CD14-positive monocyte (primary cell): ENCODE measurements around the gene CCDC78. TPM values are rescaled to one million over a fixed set of nuclear protein-coding genes. Genes with fewer than 3 reads are reported as not detected.

Source experiments
- DNase-seq, 3 donors: peaks; one replicate each; pipeline ENCODE4 v3.0.0-alpha.2; 2011 to 2022
- H2AFZ ChIP-seq: 2 replicates; pipeline ENCODE4 v1.6.0; 2012; ENCODE audit warnings: mild to moderate bottlenecking, low read depth, low read length, inconsistent platforms; ENCODE audit not compliant: insufficient read depth, poor library complexity, severe bottlenecking
- H3K27ac ChIP-seq, 2 donors: 1 replicate in 1 of 2; 2 replicates in 1 of 2; pipeline ENCODE4 v1.5.1; 2012 to 2013; ENCODE audit warnings: low read length in 2 of 2, control low read depth in 1 of 2, inconsistent platforms in 1 of 2, low read depth in 1 of 2, mild to moderate bottlenecking in 1 of 2
- H3K27me3 ChIP-seq, 2 donors: one replicate each; pipeline versions ENCODE4 v1.6.0 to v1.6.1; 2011 to 2013; ENCODE audit warnings: low read length in 2 of 2; ENCODE audit not compliant: control insufficient read depth in 2 of 2, insufficient read depth in 2 of 2
- H3K36me3 ChIP-seq, 2 donors: replicated peaks in 1 of 2; 1 replicate in 1 of 2; 2 replicates in 1 of 2; pipeline versions ENCODE4 v1.5.1 to v1.6.1; 2012 to 2013; ENCODE audit warnings: low read length in 2 of 2, control low read depth in 1 of 2, inconsistent platforms in 1 of 2, mild to moderate bottlenecking in 1 of 2; ENCODE audit not compliant: insufficient read depth in 2 of 2, control insufficient read depth in 1 of 2
- H3K4me1 ChIP-seq, 2 donors: 1 replicate in 1 of 2; 2 replicates in 1 of 2; pipeline versions ENCODE4 v1.5.1 to v1.6.1; 2012 to 2013; ENCODE audit warnings: low read length in 2 of 2, control low read depth in 1 of 2, inconsistent platforms in 1 of 2, mild to moderate bottlenecking in 1 of 2, moderate library complexity in 1 of 2; ENCODE audit not compliant: insufficient read depth in 2 of 2, control insufficient read depth in 1 of 2
- H3K4me2 ChIP-seq: replicated peaks from 2 replicates; pipeline ENCODE3; 2012; ENCODE audit warnings: low read length, moderate library complexity, mild to moderate bottlenecking; ENCODE audit not compliant: poor library complexity, severe bottlenecking; ENCODE audit errors: extremely low read depth
- H3K4me3 ChIP-seq, 3 experiments: fragments of 200-600 bp in 1 of 3; sonication (generic) in 1 of 3; replicated peaks in 1 of 3; 1 replicate in 2 of 3; 2 replicates in 1 of 3; pipeline ENCODE4 v1.5.1; 2011 to 2013; ENCODE audit warnings: low read length in 3 of 3, mild to moderate bottlenecking in 3 of 3, control low read depth in 2 of 3, low read depth in 2 of 3, inconsistent platforms in 1 of 3, moderate library complexity in 1 of 3
- H3K79me2 ChIP-seq: 2 replicates; pipeline ENCODE4 v1.6.0; 2012; ENCODE audit warnings: mild to moderate bottlenecking, control low read depth, inconsistent platforms, low read length, moderate library complexity; ENCODE audit not compliant: insufficient read depth
- H3K9ac ChIP-seq: 2 replicates; pipeline ENCODE4 v1.6.0; 2017; ENCODE audit warnings: low read length, mild to moderate bottlenecking; ENCODE audit not compliant: insufficient read depth, poor library complexity, severe bottlenecking
- H3K9me3 ChIP-seq, 2 donors: replicated peaks in 1 of 2; 1 replicate in 1 of 2; 2 replicates in 1 of 2; pipeline versions ENCODE4 v1.5.1 to v1.6.1; 2012 to 2013; ENCODE audit warnings: low read length in 2 of 2, control low read depth in 1 of 2; ENCODE audit not compliant: control insufficient read depth in 1 of 2, insufficient read depth in 1 of 2
- H4K20me1 ChIP-seq: 2 replicates; pipeline ENCODE4 v1.6.0; 2012; ENCODE audit warnings: mild to moderate bottlenecking, low read length, control low read depth, moderate library complexity; ENCODE audit not compliant: insufficient read depth
- H3K27ac Mint-ChIP-seq, 7 donors: one replicate each; pipeline ENCODE4 v1.8.0; 2020; ENCODE audit warnings: mild to moderate bottlenecking in 7 of 7, mixed read lengths in 7 of 7, moderate library complexity in 6 of 7, inconsistent platforms in 2 of 7
- H3K27me3 Mint-ChIP-seq, 3 donors: one replicate each; pipeline ENCODE4 v1.8.0; 2021 to 2022; ENCODE audit warnings: low read depth in 3 of 3, mild to moderate bottlenecking in 3 of 3, mixed read lengths in 3 of 3, moderate library complexity in 3 of 3, inconsistent platforms in 1 of 3
- H3K36me3 Mint-ChIP-seq, 2 donors: one replicate each; pipeline ENCODE4 v1.8.0; 2020; ENCODE audit warnings: mixed read lengths in 2 of 2, inconsistent platforms in 1 of 2, mild to moderate bottlenecking in 1 of 2
- H3K4me1 Mint-ChIP-seq: one replicate; pipeline ENCODE4 v1.8.0; 2020; ENCODE audit warnings: mild to moderate bottlenecking, mixed read lengths
- H3K4me3 Mint-ChIP-seq, 2 donors: one replicate each; pipeline ENCODE4 v1.8.0; 2020; ENCODE audit warnings: mild to moderate bottlenecking in 2 of 2, mixed read lengths in 2 of 2, moderate library complexity in 1 of 2
- H3K9me3 Mint-ChIP-seq, 7 donors: one replicate each; pipeline ENCODE4 v1.8.0; 2020 to 2022; ENCODE audit warnings: mixed read lengths in 7 of 7, mild to moderate bottlenecking in 6 of 7, moderate library complexity in 6 of 7, inconsistent platforms in 2 of 7
- CTCF ChIP-seq: fragments of 200-600 bp; IDR thresholded peaks from one replicate; pipeline ENCODE4 v1.8.0; 2022; ENCODE audit warnings: antibody characterized with exemption, mild to moderate bottlenecking
- WGBS: methylation state at CpG from one replicate; pipeline ENCODE4 v1.1.5; 2013; ENCODE audit warnings: missing lambda C conversion rate; ENCODE audit not compliant: insufficient coverage; 5-methylcytosine and 5-hydroxymethylcytosine counted together
- intact Hi-C, 2 donors: fragments of 100-400 bp; cut with micrococcal nuclease; formaldehyde crosslinking; loops; one replicate each; pipeline versions ENCODE4 v1.15.0 to v1.15.1; 2023
- polyA plus RNA-seq, 3 donors: library from polyadenylated mRNA; depleted of rRNA in 1 of 3; unstranded in 2 of 3; stranded (reverse) in 1 of 3; fragments of 300-500 nt in 2 of 3; fragments of >200 nt in 1 of 3; fragmentation: Illumina TruSeq in 2 of 3; gene quantifications; 1 replicate in 2 of 3; 2 replicates in 1 of 3; pipeline ENCODE4 v1.2.3, GENCODE V29; 2012 to 2021

Gene CCDC78
- polyA plus RNA-seq, 3 donors = 0.96 TPM; not detected in 2

- Histone ChIP-seq H3K9me3 (no peaks in the 10 kb centered on the region), H3K27ac (no peak overlapping the region), H3K4me3 (no peak overlapping the region), H3K4me1 (peaks cover 16 to 27% of the 10 kb centered on the region in 2 donors), H3K9ac (no peak overlapping the region), H3K4me2 (no peak overlapping the region), H3K36me3 (peaks cover 30 to 49% of the 10 kb centered on the region in 2 donors), H3K79me2 (no peaks in the 10 kb centered on the region), H4K20me1 (no peaks in the 10 kb centered on the region), H3K27me3 (peaks cover 3 to 32% of the 10 kb centered on the region in 2 donors), H2AFZ (no peak overlapping the region)
- TF ChIP-seq CTCF = no peak
- Mint-ChIP-seq H3K4me1 (peaks cover 7% of the 10 kb centered on the region), H3K4me3 (no peak overlapping the region), H3K36me3 (peaks cover 26 to 38% of the 10 kb centered on the region in 2 donors), H3K9me3 (no peaks in the 10 kb centered on the region), H3K27me3 (peaks cover 10 to 45% (median 17%) of the 10 kb centered on the region in 3 donors), H3K27ac (peak overlapping the region in 1 of 7 donors; percentile 25)
- intact Hi-C loops = no loop called here
- 93% methylated on average over 34 of the region's 37 CpGs for WGBS
- DNase-seq = no peak
Observed at GRCh38 chr16:729768-730665, 3.8 kb upstream of the CCDC78 start.

- no peaks in the 10 kb centered on the region for H3K9me3 ChIP-seq
- peaks cover 11 to 46% (median 17%) of the 10 kb centered on the region in 3 donors for H3K27me3 Mint-ChIP-seq
- intact Hi-C loops = no loop called here
- no peak overlapping the region for H2AFZ ChIP-seq
- no peaks in the 10 kb centered on the region for H4K20me1 ChIP-seq
- H3K27ac Mint-ChIP-seq = peak overlapping the region in 1 of 7 donors; percentile 25
- H3K27ac ChIP-seq = no peak overlapping the region
- H3K4me1 Mint-ChIP-seq = peaks cover 7% of the 10 kb centered on the region
- peaks cover 16 to 27% of the 10 kb centered on the region in 2 donors for H3K4me1 ChIP-seq
- peak overlapping the region in 1 of 2 donors; percentile 72 for H3K4me3 Mint-ChIP-seq
- WGBS = 84% methylated on average over 46 of the region's 55 CpGs
- peak overlapping the region; percentile 94 for H3K4me2 ChIP-seq
- DNase-seq = no peak
- no peak for TF ChIP-seq CTCF
- H3K79me2 ChIP-seq = no peaks in the 10 kb centered on the region
- H3K27me3 ChIP-seq = peaks cover 3 to 35% of the 10 kb centered on the region in 2 donors
- peaks cover 19 to 29% of the 10 kb centered on the region in 2 donors for H3K36me3 Mint-ChIP-seq
- no peaks in the 10 kb centered on the region for H3K9me3 Mint-ChIP-seq
- peaks cover 21 to 40% of the 10 kb centered on the region in 2 donors for H3K36me3 ChIP-seq
- H3K4me3 ChIP-seq = peak overlapping the region in 1 of 3 experiments; percentile 77
- H3K9ac ChIP-seq = no peak overlapping the region
Observed at GRCh38 chr16:728890-729744, 2.9 kb upstream of the CCDC78 start.
